ENCODE data around the gene ZNF792.
"Not testable (repeated sequence)": the region's sequence is repeated elsewhere in the genome, so short reads cannot be mapped to it uniquely, and the experiment has no call there.

Gene ZNF792

GRCh38 chr19:34970185-34970780, 6.3 kb upstream of the ZNF792 start:
- not testable (repeated sequence) for DNase-seq

GRCh38 chr19:34969721-34970120, 5.7 kb upstream of the ZNF792 start:
- DNase-seq = no peak

DNA sequence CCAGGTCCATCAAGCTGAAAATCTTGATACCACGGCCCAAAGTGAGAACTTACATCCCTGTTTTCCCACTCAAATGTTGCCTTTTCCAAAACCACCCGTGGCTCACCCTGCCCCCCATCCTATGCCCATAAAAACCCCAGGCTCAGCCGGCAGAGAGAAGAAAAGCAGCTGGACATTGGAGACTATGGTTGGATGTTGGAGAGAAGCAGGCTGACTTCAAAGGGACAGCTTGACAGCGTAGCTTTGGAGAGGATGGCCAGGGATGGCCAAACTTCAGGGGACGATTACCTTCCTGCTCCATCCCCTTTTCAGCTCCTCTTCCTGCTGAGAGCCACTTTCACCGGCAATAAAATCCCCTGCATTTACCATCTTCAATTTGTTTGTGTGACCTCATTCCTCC, 3.5 kb upstream of the ZNF792 start:
- DNase-seq = no peak

DNA sequence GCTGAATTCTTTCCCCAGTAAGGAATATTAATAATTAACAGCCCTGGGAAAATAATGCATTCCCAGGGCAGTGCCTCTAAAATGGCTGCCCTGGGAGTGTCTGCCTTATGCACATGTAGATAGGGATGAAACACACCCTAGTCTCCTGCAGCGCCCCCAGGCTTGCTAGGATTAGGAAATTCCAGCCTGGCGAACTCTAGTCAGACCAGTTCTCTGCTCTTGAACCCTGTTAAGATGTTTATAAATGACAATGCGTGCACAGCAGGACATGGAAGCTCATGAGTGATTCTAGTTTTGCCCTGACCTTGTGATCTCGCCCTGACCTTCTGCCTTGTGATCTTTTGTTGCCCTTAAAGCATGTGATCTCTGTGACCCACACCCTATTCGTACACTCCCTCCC, 1.5 kb upstream of the ZNF792 start:
- not testable (repeated sequence) for DNase-seq

DNA sequence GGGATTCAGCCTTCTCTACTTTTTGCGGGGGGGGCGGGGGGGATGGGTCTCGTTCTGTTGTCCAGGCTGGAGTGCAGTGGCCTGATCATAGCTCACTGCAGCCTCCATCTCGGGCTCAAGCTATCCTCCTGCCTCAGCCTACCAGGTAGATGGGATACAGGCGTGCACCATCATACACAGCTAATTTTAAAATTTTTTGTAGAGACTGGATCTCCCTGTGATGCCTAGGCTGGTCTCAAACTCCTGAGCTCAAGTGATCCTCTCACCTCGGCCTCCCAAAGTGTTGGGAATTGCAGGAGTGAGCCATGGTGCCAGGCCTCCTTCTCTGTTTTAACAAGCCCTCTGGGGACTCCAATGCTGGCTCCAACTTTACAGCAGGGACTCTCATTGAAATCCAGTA, 569 bp upstream of the ZNF792 start:
- no peak for DNase-seq

DNA sequence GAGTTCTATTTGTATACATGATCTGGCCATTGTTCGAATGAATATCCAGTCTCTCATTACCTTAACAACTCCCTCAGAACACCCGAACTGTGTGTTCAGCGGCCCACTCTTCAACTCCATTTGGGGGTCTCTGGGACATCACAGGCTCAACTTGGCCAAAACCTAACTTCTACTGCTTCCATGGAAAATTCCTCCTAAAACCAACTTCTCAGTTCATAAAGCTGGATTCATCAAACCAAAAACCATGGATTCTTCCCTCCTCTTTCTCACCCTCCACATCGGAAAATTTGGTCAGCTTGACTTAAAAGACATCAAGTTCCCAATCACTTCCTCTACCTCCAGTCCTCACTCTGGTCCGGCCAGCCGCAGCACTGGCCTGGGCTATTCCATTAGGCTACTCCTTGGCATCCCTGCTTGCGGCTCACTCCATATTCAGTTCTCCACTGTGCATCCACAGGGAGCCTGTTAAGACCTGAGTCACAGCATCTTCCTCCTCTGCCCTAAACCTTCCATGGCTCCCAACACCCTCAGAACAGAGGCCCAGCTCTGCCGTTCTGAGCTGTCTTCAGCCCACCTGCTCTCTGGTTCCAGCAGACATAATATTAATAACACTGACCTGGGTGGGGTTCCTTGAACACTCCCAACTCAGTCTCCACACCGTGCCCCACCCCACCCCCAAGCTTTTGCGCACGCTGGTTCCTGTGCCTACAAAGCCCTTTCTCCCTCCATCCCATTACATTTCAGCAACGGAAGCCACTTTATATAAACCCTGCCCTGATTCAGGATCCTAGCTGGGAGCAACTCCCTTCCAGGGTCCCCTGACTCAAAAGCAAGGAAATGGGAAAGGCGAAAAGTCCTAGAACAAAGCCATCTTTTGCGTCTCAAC, 1.1 kb downstream of the ZNF792 start:
- no peak for DNase-seq

GRCh38 chr19:34961775-34962686, 2.0 kb downstream of the ZNF792 start:
- no peak for DNase-seq

DNA sequence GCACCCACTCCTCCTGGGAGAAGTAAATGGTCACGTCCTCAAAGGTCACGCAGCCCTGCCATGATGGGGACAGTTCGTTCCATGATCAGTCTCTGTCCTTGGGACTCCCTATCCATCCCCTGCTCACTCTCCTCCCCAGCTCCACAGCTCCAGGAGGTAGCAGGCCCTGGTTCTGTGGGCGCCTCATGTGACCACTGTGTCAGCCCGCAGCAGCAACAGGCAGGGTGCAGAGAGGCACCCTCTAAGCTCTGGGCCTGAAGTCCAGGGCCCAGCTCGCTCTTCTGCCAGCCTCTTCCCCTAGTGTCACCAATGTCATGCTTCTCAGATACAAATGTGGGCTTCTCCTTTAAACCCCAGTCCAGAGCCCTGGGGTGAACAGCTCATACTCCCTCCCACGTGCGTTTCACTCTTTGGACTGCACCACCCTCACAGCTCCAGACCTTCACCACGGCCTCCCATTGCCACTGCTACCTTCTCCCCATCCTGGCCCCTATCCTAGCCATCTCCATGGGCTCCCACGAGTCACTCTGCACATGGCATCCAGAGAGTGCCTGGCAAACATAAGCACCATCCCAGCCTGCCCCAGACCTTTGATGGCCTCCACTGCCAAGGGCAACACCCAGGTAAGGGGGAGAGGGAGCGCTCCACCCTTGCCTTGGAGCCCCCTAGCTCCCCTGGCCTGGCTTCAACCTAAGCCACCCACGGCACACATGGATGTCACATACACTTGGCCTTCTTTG, 2.9 kb downstream of the ZNF792 start:
- DNase-seq = no peak

GRCh38 chr19:34960103-34960805, 3.8 kb downstream of the ZNF792 start:
- no peak for DNase-seq

- DNase-seq = no peak
These were observed 5.0 kb downstream of the ZNF792 start for GRCh38 chr19:34959021-34959420.

GRCh38 chr19:34957830-34958751, 5.9 kb downstream of the ZNF792 start:
- no peak for DNase-seq

- no peak for DNase-seq
These were observed 10.9 kb downstream of the ZNF792 start for GRCh38 chr19:34953092-34953491.

- no peak for DNase-seq
These were observed 20.0 kb downstream of the ZNF792 start for GRCh38 chr19:34943861-34944573.

DNA sequence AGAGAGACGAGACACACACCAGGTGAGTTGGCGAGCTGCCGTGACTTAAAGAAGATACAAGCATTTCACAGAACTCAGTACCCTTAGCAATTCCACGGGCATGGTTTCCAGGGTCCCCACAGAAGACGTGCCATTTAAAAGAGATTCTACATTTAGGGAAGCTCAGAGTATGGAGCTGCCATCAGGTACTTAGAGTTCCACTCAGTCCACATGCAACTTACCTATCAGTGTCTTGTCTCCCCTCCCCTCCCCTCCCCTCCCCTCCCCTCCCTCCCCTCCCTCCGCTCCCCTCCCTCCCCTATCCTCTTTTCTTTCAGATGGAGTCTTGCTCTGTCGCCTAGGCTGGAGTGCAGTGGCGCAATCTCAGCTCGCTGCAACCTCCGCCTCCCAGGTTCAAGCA, 25.1 kb downstream of the ZNF792 start:
- DNase-seq = no peak

DNA sequence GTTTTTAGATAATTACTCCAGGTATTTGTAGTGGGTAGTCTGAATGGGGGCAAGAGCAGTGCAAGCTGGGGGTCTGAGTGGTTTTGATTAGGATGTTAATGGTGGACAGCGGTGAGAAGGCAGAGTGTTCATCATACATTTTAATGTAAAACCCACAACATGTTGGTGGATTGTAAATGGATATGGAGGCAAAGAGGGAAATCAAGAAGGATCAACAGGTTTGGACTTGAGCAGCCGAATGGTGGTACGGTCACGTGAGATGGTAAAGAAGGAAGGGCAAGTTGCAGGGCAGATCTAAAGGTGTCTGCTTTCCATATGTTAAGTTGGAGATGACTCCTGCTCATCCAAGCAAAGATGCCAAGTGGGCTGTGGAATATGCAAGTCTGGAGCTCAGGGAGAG, 27.8 kb downstream of the ZNF792 start:
- no peak for DNase-seq

GRCh38 chr19:34932494-34932893, 31.5 kb downstream of the ZNF792 start:
- no peak for DNase-seq

GRCh38 chr19:34926685-34927375, 37.2 kb downstream of the ZNF792 start, which contains the start of gene ZNF30:
Gene ZNF30, plus strand, starts transcription at chr19:34926903. Its CDS starts 3,045 bp downstream, at chr19:34929948.
- peak; percentile 89 for DNase-seq

DNA sequence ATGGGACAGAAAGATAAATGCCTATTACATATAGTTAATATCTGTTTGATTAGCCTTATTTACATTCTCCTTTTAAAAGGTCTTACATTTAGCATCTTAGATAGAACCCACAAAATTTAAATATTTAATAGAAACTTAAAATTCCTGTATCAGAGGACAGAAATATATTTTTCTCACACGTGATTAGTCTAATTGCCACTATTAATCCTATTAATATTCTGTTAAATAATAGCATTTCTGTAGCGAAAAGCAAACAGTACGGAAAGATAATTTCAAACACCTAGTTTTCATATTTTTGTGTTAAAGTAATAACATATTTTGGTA, 37.7 kb downstream of the ZNF792 start:
- no peak for DNase-seq

- no peak for DNase-seq
These were observed 38.7 kb downstream of the ZNF792 start for GRCh38 chr19:34925278-34925855.
